Kidney (tissue), 14 donors: Measurements from ENCODE around the gene ADORA2A. TPM values are rescaled to one million over a fixed set of nuclear protein-coding genes. Genes with fewer than 3 reads are reported as not detected.

Source experiments
- DNase-seq, 5 donors: peaks; one replicate each; pipeline ENCODE4 v3.0.0-alpha.2; 2013 to 2020
- FAIRE-seq: peaks from 2 replicates; lab custom pipeline; 2012; peaks lifted over from hg19 to GRCh38; lab: Jason Lieb, UNC
- H3K27ac ChIP-seq, 2 donors: one replicate each; pipeline ENCODE4 v1.7.0; 2013; ENCODE audit warnings: low read depth in 2 of 2, low read length in 2 of 2, inconsistent platforms in 1 of 2
- H3K27me3 ChIP-seq: one replicate; pipeline ENCODE4 v1.7.1; 2013; ENCODE audit warnings: low read length, inconsistent platforms; ENCODE audit not compliant: control insufficient read depth, insufficient read depth
- H3K36me3 ChIP-seq, 3 donors: one replicate each; pipeline versions ENCODE4 v1.7.0 to v1.7.1; 2013; ENCODE audit warnings: low read length in 3 of 3, control low read depth in 1 of 3, inconsistent platforms in 1 of 3; ENCODE audit not compliant: insufficient read depth in 3 of 3, control insufficient read depth in 2 of 3
- H3K4me1 ChIP-seq, 3 donors: one replicate each; pipeline versions ENCODE4 v1.7.0 to v1.7.1; 2013; ENCODE audit warnings: low read length in 3 of 3, inconsistent platforms in 1 of 3, low read depth in 1 of 3; ENCODE audit not compliant: control insufficient read depth in 2 of 3, insufficient read depth in 2 of 3
- H3K4me3 ChIP-seq, 3 donors: one replicate each; pipeline versions ENCODE4 v1.7.0 to v1.8.1; 2013; ENCODE audit warnings: low read length in 3 of 3, control low read depth in 1 of 3, inconsistent platforms in 1 of 3
- H3K9ac ChIP-seq, 3 donors: one replicate each; pipeline versions ENCODE4 v1.7.0 to v1.7.1; 2013; ENCODE audit warnings: low read length in 3 of 3, control low read depth in 1 of 3, inconsistent platforms in 1 of 3
- H3K9me3 ChIP-seq, 3 donors: one replicate each; pipeline versions ENCODE4 v1.7.0 to v1.7.1; 2013; ENCODE audit warnings: low read length in 3 of 3, control low read depth in 1 of 3, inconsistent platforms in 1 of 3; ENCODE audit not compliant: control insufficient read depth in 2 of 3, insufficient read depth in 1 of 3
- CTCF ChIP-seq: IDR thresholded peaks from 3 replicates; pipeline ENCODE4 v1.5.1; 2012; ENCODE audit warnings: mild to moderate bottlenecking, moderate library complexity, borderline replicate concordance; ENCODE audit not compliant: insufficient read depth; ENCODE audit errors: extremely low read depth
- intact Hi-C: fragments of 100-400 bp; cut with DNase I; formaldehyde crosslinking; loops from one replicate; pipeline ENCODE4 v1.11.1; 2022
- polyA plus RNA-seq: library from polyadenylated mRNA; stranded (reverse); fragments of 350-450 nt; fragmentation: Illumina TruSeq; extraction: RNeasy Lipid Tissue Mini Kit (QIAGEN cat#74804); gene quantifications from one replicate; pipeline ENCODE4 v1.2.3, GENCODE V29; 2014; ENCODE audit warnings: low read depth, low replicate concordance; ENCODE audit not compliant: insufficient read depth
- total RNA-seq: library from RNA; stranded (reverse); fragmentation: NEBNext Ultra II Directional; extraction: Animal tissue kit (Norgen Biotek cat#: 25700); gene quantifications from one replicate; pipeline ENCODE4 v1.2.1, GENCODE V29; 2021
- donor health status: control.
- donor health status: control.
- donor health status: control.
- donor health status: control.
- donor health status: control.
- donor health status: DM: yes; HTN: yes; CAD: no.
- donor health status: Normal renal cell carcinoma (clear cell type).

Gene ADORA2A
- total and polyA plus RNA-seq, 2 donors from 2014 or later = 6.1 to 6.9 TPM

GRCh38 chr22:24465566-24465965, 38.2 kb downstream of the ADORA2A start:
- TF ChIP-seq CTCF = no peak
- DNase-seq (no peak), FAIRE-seq (no peak)
- H3K4me3 ChIP-seq = no peak overlapping the region
- H3K27ac ChIP-seq = peak overlapping the region in 1 of 2 donors; percentile 10
- H3K9ac ChIP-seq = no peak overlapping the region
- no peaks in the 10 kb centered on the region for H3K27me3 ChIP-seq
- no peaks in the 10 kb centered on the region for H3K9me3 ChIP-seq
- peaks cover 2 to 26% (median 16%) of the 10 kb centered on the region in 3 donors for H3K4me1 ChIP-seq
- intact Hi-C loops = no loop called here
- no peaks in the 10 kb centered on the region for H3K36me3 ChIP-seq

GRCh38 chr22:24465975-24466374, 38.6 kb downstream of the ADORA2A start:
- H3K9me3 ChIP-seq = no peaks in the 10 kb centered on the region
- peak overlapping the region in 1 of 2 donors; percentile 10 for H3K27ac ChIP-seq

GRCh38 chr22:24466716-24467328, 39.4 kb downstream of the ADORA2A start:
- no peaks in the 10 kb centered on the region for H3K9me3 ChIP-seq
- H3K4me3 ChIP-seq = no peak overlapping the region
- intact Hi-C loops = no loop called here
- H3K9ac ChIP-seq = no peak overlapping the region
- peaks cover 2 to 26% (median 14%) of the 10 kb centered on the region in 3 donors for H3K4me1 ChIP-seq
- no peaks in the 10 kb centered on the region for H3K27me3 ChIP-seq
- H3K36me3 ChIP-seq = no peaks in the 10 kb centered on the region
- peak overlapping the region in 1 of 2 donors; percentile 28 for H3K27ac ChIP-seq
- DNase-seq = peak in 3 of 5 donors; percentile 47 to 91 (median 70)
- FAIRE-seq = no peak
- TF ChIP-seq CTCF = no peak

More at GRCh38 chr22:24465975-24466374, 38.6 kb downstream of the ADORA2A start:
- FAIRE-seq (no peak), DNase-seq (no peak)
- no peak overlapping the region for H3K9ac ChIP-seq
- no peak for TF ChIP-seq CTCF
- intact Hi-C loops = no loop called here
- H3K36me3 ChIP-seq = no peaks in the 10 kb centered on the region
- no peak overlapping the region for H3K4me3 ChIP-seq
- H3K27me3 ChIP-seq = no peaks in the 10 kb centered on the region
- H3K4me1 ChIP-seq = peaks cover 2 to 26% (median 15%) of the 10 kb centered on the region in 3 donors
